SK-N-SH treated with all-trans-retinoic acid at 6 μM for 48 hours (cell line): ENCODE data around the gene ICAM3.

ENCODE experiments used
- ATAC-seq: fragments of 200-7000 bp; cut with Tn5 transposase; 3 replicates; pipeline ENCODE4 v1.9.1; 2020; ENCODE audit warnings: mild to moderate bottlenecking, moderate library complexity
- ARNTL ChIP-seq: fragments of 450-650 bp; formaldehyde crosslinking; IDR thresholded peaks from 2 replicates; pipeline ENCODE4 v1.5.0; 2020; ENCODE audit warnings: low read depth, mild to moderate bottlenecking, moderate library complexity, borderline replicate concordance
- BACH2 ChIP-seq: fragments of 250-450 bp; sonication (Bioruptor Pico); IDR thresholded peaks from 2 replicates; pipeline ENCODE4 v1.9.0; 2021; ENCODE audit warnings: mild to moderate bottlenecking, borderline replicate concordance
- CSDC2 ChIP-seq: fragments of 250-450 bp; sonication (Bioruptor Pico); IDR thresholded peaks from 2 replicates; pipeline ENCODE4 v1.5.0; 2020; ENCODE audit warnings: mild to moderate bottlenecking, moderate library complexity
- ESRRG ChIP-seq: fragments of 250-450 bp; sonication (Bioruptor Pico); IDR thresholded peaks from 2 replicates; pipeline ENCODE4 v1.6.1; 2021; ENCODE audit warnings: mild to moderate bottlenecking
- GLIS3 ChIP-seq: fragments of 250-450 bp; sonication (Bioruptor Pico); IDR thresholded peaks from 2 replicates; pipeline ENCODE4 v1.5.0; 2020; ENCODE audit warnings: mild to moderate bottlenecking, moderate library complexity
- OSR1 ChIP-seq: fragments of 250-450 bp; sonication (Bioruptor Pico); IDR thresholded peaks from 2 replicates; pipeline ENCODE4 v1.8.0; 2022; ENCODE audit warnings: moderate library complexity, mild to moderate bottlenecking, inconsistent platforms
- PPARA ChIP-seq: fragments of 250-450 bp; sonication (Bioruptor Pico); IDR thresholded peaks from 2 replicates; pipeline ENCODE4 v1.5.0; 2020; ENCODE audit warnings: mild to moderate bottlenecking, borderline replicate concordance
- RARB ChIP-seq: fragments of 250-450 bp; sonication (Bioruptor Pico); IDR thresholded peaks from 2 replicates; pipeline ENCODE4 v1.8.0; 2021; ENCODE audit warnings: mild to moderate bottlenecking, moderate library complexity
- SNAI2 ChIP-seq: fragments of 250-450 bp; sonication (Bioruptor Pico); IDR thresholded peaks from 2 replicates; pipeline ENCODE4 v1.5.0; 2020; ENCODE audit warnings: mild to moderate bottlenecking, moderate library complexity
- TCF4 ChIP-seq: fragments of 250-450 bp; sonication (Bioruptor Pico); IDR thresholded peaks from 2 replicates; pipeline ENCODE4 v1.8.0; 2021; ENCODE audit warnings: mild to moderate bottlenecking, moderate library complexity, borderline replicate concordance
- TSHZ2 ChIP-seq: fragments of 250-450 bp; sonication (Bioruptor Pico); IDR thresholded peaks from 2 replicates; pipeline ENCODE4 v1.5.0; 2020; ENCODE audit warnings: mild to moderate bottlenecking, moderate library complexity
- ZC3H10 ChIP-seq: fragments of 250-450 bp; sonication (Bioruptor Pico); IDR thresholded peaks from 2 replicates; pipeline ENCODE4 v1.5.1; 2021; ENCODE audit warnings: mild to moderate bottlenecking, moderate library complexity
- ZFP3 ChIP-seq: fragments of 250-450 bp; sonication (Bioruptor Pico); IDR thresholded peaks from 2 replicates; pipeline ENCODE4 v1.5.0; 2020; ENCODE audit warnings: mild to moderate bottlenecking, moderate library complexity
- ZFP30 ChIP-seq: fragments of 450-650 bp; formaldehyde crosslinking; IDR thresholded peaks from 2 replicates; pipeline ENCODE4 v1.5.0; 2022; ENCODE audit warnings: mild to moderate bottlenecking, moderate library complexity
- ZNF565 ChIP-seq: fragments of 450-650 bp; formaldehyde crosslinking; conservative IDR thresholded peaks from 2 replicates; pipeline ENCODE4 v1.5.0; 2020; ENCODE audit warnings: low read depth, mild to moderate bottlenecking, moderate library complexity
- ZNF70 ChIP-seq: fragments of 450-650 bp; formaldehyde crosslinking; IDR thresholded peaks from 2 replicates; pipeline ENCODE4 v1.5.0; 2020; ENCODE audit warnings: mild to moderate bottlenecking, moderate library complexity
- ZNF8 ChIP-seq: fragments of 450-650 bp; formaldehyde crosslinking; IDR thresholded peaks from 2 replicates; pipeline ENCODE4 v1.5.0; 2020; ENCODE audit warnings: mild to moderate bottlenecking, moderate library complexity
- TF ChIP-seq, protein P1 (sequence below): fragments of 250-450 bp; sonication (Bioruptor Pico); IDR thresholded peaks from 2 replicates; pipeline ENCODE4 v1.5.1; 2021; ENCODE audit warnings: mild to moderate bottlenecking, moderate library complexity
- TF ChIP-seq, protein P2 (sequence below): fragments of 250-450 bp; sonication (Bioruptor Pico); IDR thresholded peaks from 2 replicates; pipeline ENCODE4 v1.8.0; 2020; ENCODE audit warnings: mild to moderate bottlenecking, moderate library complexity, borderline replicate concordance
- TF ChIP-seq, protein P3 (sequence below): fragments of 250-450 bp; sonication (Bioruptor Pico); IDR thresholded peaks from 2 replicates; pipeline ENCODE4 v1.5.1; 2020; ENCODE audit warnings: low read depth, mild to moderate bottlenecking, moderate library complexity

Gene ICAM3

GRCh38 chr19:10353793-10354391 lies 14.5 kb upstream of the ICAM3 start:
- no peak for TF ChIP-seq ZFP30 (CRISPR knock-in tag)
- no peak for TF ChIP-seq TCF4
- TF ChIP-seq TSHZ2 (CRISPR knock-in tag): no peak
- TF ChIP-seq ARNTL (CRISPR knock-in tag): no peak
- no peak for TF ChIP-seq SNAI2
- TF ChIP-seq OSR1 (CRISPR knock-in tag): no peak

GRCh38 chr19:10352764-10353671 lies 13.6 kb upstream of the ICAM3 start:
- no peak for TF ChIP-seq ZNF565
- TF ChIP-seq, all 23 proteins: peak for 0
- ATAC-seq: no peak

More at GRCh38 chr19:10353793-10354391, 14.5 kb upstream of the ICAM3 start:
- ATAC-seq: peak; percentile 46; the same call in 2 of the 3 replicates

DNA sequence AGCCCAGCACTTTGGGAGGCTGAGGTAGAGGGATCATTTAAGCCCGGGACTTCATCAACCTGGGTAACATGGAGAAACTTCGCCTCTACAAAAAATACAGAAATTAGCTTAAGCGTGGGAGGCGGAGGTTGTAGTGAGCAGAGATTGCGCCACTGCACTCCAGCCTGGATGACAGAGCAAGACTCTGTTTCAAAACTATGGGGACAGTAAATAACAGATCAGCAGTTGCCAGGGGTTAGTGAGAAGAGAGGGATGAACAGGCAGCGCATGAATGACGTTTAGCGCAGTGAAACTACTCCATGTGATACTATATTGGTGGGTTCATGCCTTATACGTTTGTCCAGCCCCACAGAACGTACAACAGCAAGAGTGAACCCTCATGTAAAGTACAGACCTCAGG lies 7.1 kb upstream of the ICAM3 start:
- TF ChIP-seq ZNF565 (no peak), RARB (CRISPR knock-in tag) (no peak), OSR1 (CRISPR knock-in tag) (no peak), GLIS3 (CRISPR knock-in tag) (no peak)
- no peak; the same call in 1 of the 3 replicates for ATAC-seq

DNA sequence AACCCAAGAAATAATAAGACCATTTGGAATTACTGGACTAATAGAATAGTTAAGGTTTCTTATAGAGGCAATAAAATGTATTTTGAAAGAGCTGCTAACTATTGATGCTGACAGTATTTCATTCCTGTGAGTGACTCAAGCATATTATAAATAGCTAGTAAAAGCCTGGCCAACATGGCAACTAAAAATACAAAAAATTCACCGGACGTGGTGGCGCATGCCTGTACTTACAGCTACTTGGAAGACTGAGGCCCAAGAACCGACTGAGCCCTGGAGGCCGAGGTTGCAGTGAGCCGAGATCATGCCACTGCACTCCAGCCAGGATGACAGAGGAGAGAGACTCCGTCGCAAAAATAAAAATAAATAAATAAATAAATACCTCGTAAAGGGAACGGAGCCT lies 5.4 kb upstream of the ICAM3 start:
- peak; percentile 59 for ATAC-seq
- no peak for TF ChIP-seq ZFP30 (CRISPR knock-in tag)
- TF ChIP-seq ZNF70 (CRISPR knock-in tag): no peak
- TF ChIP-seq ZC3H10: no peak
- TF ChIP-seq, protein P1, sequence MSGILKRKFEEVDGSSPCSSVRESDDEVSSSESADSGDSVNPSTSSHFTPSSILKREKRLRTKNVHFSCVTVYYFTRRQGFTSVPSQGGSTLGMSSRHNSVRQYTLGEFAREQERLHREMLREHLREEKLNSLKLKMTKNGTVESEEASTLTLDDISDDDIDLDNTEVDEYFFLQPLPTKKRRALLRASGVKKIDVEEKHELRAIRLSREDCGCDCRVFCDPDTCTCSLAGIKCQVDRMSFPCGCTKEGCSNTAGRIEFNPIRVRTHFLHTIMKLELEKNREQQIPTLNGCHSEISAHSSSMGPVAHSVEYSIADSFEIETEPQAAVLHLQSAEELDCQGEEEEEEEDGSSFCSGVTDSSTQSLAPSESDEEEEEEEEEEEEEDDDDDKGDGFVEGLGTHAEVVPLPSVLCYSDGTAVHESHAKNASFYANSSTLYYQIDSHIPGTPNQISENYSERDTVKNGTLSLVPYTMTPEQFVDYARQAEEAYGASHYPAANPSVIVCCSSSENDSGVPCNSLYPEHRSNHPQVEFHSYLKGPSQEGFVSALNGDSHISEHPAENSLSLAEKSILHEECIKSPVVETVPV (CRISPR knock-in tag): no peak
- no peak for TF ChIP-seq OSR1 (CRISPR knock-in tag)
- no peak for TF ChIP-seq ZFP3 (CRISPR knock-in tag)
- no peak for TF ChIP-seq CSDC2
- TF ChIP-seq BACH2 (CRISPR knock-in tag): no peak

- no peak for ATAC-seq
- no peak for TF ChIP-seq ZC3H10
- TF ChIP-seq PPARA: no peak
- TF ChIP-seq, protein P1 (CRISPR knock-in tag): no peak
- no peak for TF ChIP-seq ZNF8 (CRISPR knock-in tag)
- TF ChIP-seq ZNF565: no peak
- no peak for TF ChIP-seq CSDC2
- no peak for TF ChIP-seq TSHZ2 (CRISPR knock-in tag)
- no peak for TF ChIP-seq ZFP3 (CRISPR knock-in tag)
- TF ChIP-seq, protein P2, sequence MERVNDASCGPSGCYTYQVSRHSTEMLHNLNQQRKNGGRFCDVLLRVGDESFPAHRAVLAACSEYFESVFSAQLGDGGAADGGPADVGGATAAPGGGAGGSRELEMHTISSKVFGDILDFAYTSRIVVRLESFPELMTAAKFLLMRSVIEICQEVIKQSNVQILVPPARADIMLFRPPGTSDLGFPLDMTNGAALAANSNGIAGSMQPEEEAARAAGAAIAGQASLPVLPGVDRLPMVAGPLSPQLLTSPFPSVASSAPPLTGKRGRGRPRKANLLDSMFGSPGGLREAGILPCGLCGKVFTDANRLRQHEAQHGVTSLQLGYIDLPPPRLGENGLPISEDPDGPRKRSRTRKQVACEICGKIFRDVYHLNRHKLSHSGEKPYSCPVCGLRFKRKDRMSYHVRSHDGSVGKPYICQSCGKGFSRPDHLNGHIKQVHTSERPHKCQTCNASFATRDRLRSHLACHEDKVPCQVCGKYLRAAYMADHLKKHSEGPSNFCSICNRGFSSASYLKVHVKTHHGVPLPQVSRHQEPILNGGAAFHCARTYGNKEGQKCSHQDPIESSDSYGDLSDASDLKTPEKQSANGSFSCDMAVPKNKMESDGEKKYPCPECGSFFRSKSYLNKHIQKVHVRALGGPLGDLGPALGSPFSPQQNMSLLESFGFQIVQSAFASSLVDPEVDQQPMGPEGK: no peak
- no peak for TF ChIP-seq ESRRG (CRISPR knock-in tag)
- TF ChIP-seq, protein P3, sequence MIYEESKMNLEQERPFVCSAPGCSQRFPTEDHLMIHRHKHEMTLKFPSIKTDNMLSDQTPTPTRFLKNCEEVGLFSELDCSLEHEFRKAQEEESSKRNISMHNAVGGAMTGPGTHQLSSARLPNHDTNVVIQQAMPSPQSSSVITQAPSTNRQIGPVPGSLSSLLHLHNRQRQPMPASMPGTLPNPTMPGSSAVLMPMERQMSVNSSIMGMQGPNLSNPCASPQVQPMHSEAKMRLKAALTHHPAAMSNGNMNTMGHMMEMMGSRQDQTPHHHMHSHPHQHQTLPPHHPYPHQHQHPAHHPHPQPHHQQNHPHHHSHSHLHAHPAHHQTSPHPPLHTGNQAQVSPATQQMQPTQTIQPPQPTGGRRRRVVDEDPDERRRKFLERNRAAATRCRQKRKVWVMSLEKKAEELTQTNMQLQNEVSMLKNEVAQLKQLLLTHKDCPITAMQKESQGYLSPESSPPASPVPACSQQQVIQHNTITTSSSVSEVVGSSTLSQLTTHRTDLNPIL: no peak
- TF ChIP-seq OSR1 (CRISPR knock-in tag): no peak
- TF ChIP-seq TCF4: no peak
- TF ChIP-seq BACH2 (CRISPR knock-in tag): no peak
- no peak for TF ChIP-seq ZNF70 (CRISPR knock-in tag)
- TF ChIP-seq ARNTL (CRISPR knock-in tag): no peak
- TF ChIP-seq GLIS3 (CRISPR knock-in tag): no peak
- TF ChIP-seq SNAI2: no peak
Measured at GRCh38 chr19:10343495-10343894, 4.1 kb upstream of the ICAM3 start.
